GM23338 (cell line): ENCODE results near the gene MALRD1. TPM values are rescaled to one million over a fixed set of nuclear protein-coding genes. Genes with fewer than 3 reads are reported as not detected.

Source experiments
- CREB1 ChIP-seq: fragments of 250-450 bp; sonication (Bioruptor Pico); IDR thresholded peaks from 2 replicates; pipeline ENCODE4 v1.5.0; 2020; ENCODE audit warnings: low read depth, mild to moderate bottlenecking, moderate library complexity
- NANOG ChIP-seq: IDR thresholded peaks from 2 replicates; pipeline ENCODE4 v1.6.1; 2016; ENCODE audit warnings: antibody characterized with exemption, borderline replicate concordance
- REST ChIP-seq: IDR thresholded peaks from one replicate; pipeline ENCODE4 v1.6.1; 2018; ENCODE audit warnings: antibody characterized with exemption; ENCODE audit not compliant: unreplicated experiment
- STAT1 ChIP-seq: IDR thresholded peaks from one replicate; pipeline ENCODE4 v1.6.1; 2016; ENCODE audit warnings: antibody characterized with exemption; ENCODE audit not compliant: unreplicated experiment
- ZNF114 ChIP-seq: fragments of 250-450 bp; sonication (Bioruptor Pico); IDR thresholded peaks from 2 replicates; pipeline ENCODE4 v1.5.0; 2020; ENCODE audit warnings: mild to moderate bottlenecking, moderate library complexity
- ZNF331 ChIP-seq: fragments of 250-450 bp; sonication (Bioruptor Pico); IDR thresholded peaks from 2 replicates; pipeline ENCODE4 v1.5.0; 2020; ENCODE audit warnings: low read depth, mild to moderate bottlenecking, moderate library complexity
- polyA plus RNA-seq: library from polyadenylated mRNA; unstranded; fragments of >200 nt; fragmentation: Nextera tagmentation; extraction: Ambion mirVana; gene quantifications from 2 replicates; pipeline ENCODE4 v1.2.1, GENCODE V29; 2016
- total RNA-seq: library from RNA; depleted of rRNA; stranded (reverse); fragments of >200 nt; shearing (Covaris generic); gene quantifications from 2 replicates; pipeline ENCODE4 v1.2.3, GENCODE V29; 2014
- TF ChIP-seq, protein P1 (sequence below): fragments of 250-450 bp; sonication (Bioruptor Pico); IDR thresholded peaks from 2 replicates; pipeline ENCODE4 v1.5.0; 2020; ENCODE audit warnings: mild to moderate bottlenecking, moderate library complexity
- TF ChIP-seq, protein P2 (sequence below), 2 experiments: fragments of 200-600 bp in 1 of 2; sonication (generic) in 1 of 2; conservative IDR thresholded peaks; 2 replicates each; pipeline versions ENCODE4 v1.5.1 to v1.6.1; 2016 to 2017; ENCODE audit warnings: antibody characterized with exemption in 2 of 2, low read depth in 2 of 2, mild to moderate bottlenecking in 2 of 2, moderate library complexity in 1 of 2

Gene MALRD1
- total and polyA plus RNA-seq, 2 experiments from 2014 or later: 0.42 to 1.9 TPM

GRCh38 chr10:19294233-19294632 lies 245.6 kb downstream of the MALRD1 start (continued):
- TF ChIP-seq, protein P1, sequence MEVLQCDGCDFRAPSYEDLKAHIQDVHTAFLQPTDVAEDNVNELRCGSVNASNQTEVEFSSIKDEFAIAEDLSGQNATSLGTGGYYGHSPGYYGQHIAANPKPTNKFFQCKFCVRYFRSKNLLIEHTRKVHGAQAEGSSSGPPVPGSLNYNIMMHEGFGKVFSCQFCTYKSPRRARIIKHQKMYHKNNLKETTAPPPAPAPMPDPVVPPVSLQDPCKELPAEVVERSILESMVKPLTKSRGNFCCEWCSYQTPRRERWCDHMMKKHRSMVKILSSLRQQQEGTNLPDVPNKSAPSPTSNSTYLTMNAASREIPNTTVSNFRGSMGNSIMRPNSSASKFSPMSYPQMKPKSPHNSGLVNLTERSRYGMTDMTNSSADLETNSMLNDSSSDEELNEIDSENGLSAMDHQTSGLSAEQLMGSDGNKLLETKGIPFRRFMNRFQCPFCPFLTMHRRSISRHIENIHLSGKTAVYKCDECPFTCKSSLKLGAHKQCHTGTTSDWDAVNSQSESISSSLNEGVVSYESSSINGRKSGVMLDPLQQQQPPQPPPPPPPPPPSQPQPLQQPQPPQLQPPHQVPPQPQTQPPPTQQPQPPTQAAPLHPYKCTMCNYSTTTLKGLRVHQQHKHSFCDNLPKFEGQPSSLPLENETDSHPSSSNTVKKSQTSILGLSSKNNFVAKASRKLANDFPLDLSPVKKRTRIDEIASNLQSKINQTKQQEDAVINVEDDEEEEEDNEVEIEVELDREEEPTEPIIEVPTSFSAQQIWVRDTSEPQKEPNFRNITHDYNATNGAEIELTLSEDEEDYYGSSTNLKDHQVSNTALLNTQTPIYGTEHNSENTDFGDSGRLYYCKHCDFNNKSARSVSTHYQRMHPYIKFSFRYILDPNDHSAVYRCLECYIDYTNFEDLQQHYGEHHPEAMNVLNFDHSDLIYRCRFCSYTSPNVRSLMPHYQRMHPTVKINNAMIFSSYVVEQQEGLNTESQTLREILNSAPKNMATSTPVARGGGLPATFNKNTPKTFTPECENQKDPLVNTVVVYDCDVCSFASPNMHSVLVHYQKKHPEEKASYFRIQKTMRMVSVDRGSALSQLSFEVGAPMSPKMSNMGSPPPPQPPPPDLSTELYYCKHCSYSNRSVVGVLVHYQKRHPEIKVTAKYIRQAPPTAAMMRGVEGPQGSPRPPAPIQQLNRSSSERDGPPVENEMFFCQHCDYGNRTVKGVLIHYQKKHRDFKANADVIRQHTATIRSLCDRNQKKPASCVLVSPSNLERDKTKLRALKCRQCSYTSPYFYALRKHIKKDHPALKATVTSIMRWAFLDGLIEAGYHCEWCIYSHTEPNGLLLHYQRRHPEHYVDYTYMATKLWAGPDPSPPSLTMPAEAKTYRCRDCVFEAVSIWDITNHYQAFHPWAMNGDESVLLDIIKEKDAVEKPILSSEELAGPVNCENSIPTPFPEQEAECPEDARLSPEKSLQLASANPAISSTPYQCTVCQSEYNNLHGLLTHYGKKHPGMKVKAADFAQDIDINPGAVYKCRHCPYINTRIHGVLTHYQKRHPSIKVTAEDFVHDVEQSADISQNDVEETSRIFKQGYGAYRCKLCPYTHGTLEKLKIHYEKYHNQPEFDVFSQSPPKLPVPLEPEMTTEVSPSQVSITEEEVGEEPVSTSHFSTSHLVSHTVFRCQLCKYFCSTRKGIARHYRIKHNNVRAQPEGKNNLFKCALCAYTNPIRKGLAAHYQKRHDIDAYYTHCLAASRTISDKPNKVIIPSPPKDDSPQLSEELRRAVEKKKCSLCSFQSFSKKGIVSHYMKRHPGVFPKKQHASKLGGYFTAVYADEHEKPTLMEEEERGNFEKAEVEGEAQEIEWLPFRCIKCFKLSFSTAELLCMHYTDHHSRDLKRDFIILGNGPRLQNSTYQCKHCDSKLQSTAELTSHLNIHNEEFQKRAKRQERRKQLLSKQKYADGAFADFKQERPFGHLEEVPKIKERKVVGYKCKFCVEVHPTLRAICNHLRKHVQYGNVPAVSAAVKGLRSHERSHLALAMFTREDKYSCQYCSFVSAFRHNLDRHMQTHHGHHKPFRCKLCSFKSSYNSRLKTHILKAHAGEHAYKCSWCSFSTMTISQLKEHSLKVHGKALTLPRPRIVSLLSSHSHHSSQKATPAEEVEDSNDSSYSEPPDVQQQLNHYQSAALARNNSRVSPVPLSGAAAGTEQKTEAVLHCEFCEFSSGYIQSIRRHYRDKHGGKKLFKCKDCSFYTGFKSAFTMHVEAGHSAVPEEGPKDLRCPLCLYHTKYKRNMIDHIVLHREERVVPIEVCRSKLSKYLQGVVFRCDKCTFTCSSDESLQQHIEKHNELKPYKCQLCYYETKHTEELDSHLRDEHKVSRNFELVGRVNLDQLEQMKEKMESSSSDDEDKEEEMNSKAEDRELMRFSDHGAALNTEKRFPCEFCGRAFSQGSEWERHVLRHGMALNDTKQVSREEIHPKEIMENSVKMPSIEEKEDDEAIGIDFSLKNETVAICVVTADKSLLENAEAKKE (CRISPR knock-in tag): no peak
- TF ChIP-seq STAT1: no peak
- TF ChIP-seq REST: no peak
- no peak for TF ChIP-seq NANOG
- TF ChIP-seq ZNF114: no peak
- TF ChIP-seq, protein P2, sequence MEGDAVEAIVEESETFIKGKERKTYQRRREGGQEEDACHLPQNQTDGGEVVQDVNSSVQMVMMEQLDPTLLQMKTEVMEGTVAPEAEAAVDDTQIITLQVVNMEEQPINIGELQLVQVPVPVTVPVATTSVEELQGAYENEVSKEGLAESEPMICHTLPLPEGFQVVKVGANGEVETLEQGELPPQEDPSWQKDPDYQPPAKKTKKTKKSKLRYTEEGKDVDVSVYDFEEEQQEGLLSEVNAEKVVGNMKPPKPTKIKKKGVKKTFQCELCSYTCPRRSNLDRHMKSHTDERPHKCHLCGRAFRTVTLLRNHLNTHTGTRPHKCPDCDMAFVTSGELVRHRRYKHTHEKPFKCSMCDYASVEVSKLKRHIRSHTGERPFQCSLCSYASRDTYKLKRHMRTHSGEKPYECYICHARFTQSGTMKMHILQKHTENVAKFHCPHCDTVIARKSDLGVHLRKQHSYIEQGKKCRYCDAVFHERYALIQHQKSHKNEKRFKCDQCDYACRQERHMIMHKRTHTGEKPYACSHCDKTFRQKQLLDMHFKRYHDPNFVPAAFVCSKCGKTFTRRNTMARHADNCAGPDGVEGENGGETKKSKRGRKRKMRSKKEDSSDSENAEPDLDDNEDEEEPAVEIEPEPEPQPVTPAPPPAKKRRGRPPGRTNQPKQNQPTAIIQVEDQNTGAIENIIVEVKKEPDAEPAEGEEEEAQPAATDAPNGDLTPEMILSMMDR (conservative IDR thresholded peaks at IDR 0.05; ENCODE audit: low read depth in 2 of 2): no peak
- TF ChIP-seq ZNF331 (CRISPR knock-in tag): no peak
- TF ChIP-seq CREB1 (CRISPR knock-in tag): no peak
